Measurements from ENCODE around the gene WSCD2.

DNA sequence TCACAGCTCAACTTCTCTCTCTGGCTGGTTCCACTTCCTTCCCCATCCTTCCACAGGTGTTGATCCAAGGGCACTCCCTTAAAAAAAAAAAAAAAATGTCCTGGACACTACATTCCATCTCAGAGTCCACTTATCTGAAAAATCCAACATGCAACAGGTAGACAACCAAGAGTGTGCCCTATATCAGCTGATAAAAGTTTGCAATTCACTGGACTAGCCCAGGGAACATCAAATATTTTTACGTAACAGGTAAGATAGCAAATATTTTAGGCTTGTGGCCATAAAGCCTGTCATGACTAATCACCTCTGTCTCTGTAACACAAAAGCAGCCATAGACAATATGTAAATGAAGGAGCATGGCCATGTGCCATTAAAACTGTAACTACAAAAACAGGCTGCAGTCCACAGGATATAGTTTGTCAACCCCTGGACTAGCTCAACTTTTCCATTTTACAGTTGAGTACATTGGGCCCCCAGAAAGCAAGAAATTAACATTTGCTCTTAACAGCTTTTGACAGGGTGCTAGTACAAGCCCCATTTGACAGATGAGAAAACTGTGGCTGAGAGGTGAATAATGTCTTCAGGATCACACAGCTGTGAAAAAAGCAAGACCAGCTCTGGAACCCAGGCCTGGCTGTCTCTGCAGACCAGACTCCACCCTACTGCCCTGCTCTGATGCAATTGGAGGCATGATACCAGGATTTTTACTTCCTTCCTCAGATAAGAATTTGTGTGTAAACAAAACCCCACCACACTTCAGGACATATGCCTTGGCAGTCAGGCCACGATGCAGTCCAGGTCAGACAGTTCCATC is 141.2 kb downstream of the WSCD2 start:
- TF ChIP-seq CTCF (IDR thresholded peaks at IDR 0.05), result no peak
- no peak for TF ChIP-seq EZH2 (IDR thresholded peaks at IDR 0.05; ENCODE audit: borderline replicate concordance, insufficient read depth, low read depth, low read length, poor library complexity, severe bottlenecking)
